Activated CD8-positive, alpha-beta memory T cell treated with anti-CD3 and anti-CD28 coated beads for 4 hours (primary cell): ENCODE results near the gene B3GAT1.
"Not testable (repeated sequence)": the region's sequence is repeated elsewhere in the genome, so short reads cannot be mapped to it uniquely, and the experiment has no call there.

Experiments used
- DNase-seq, 2 donors: peaks; one replicate each; pipeline ENCODE4 v3.0.0-alpha.2; 2020; ENCODE audit warnings: low read depth in 2 of 2

B3GAT1 gene, protein sequence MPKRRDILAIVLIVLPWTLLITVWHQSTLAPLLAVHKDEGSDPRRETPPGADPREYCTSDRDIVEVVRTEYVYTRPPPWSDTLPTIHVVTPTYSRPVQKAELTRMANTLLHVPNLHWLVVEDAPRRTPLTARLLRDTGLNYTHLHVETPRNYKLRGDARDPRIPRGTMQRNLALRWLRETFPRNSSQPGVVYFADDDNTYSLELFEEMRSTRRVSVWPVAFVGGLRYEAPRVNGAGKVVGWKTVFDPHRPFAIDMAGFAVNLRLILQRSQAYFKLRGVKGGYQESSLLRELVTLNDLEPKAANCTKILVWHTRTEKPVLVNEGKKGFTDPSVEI

DNA sequence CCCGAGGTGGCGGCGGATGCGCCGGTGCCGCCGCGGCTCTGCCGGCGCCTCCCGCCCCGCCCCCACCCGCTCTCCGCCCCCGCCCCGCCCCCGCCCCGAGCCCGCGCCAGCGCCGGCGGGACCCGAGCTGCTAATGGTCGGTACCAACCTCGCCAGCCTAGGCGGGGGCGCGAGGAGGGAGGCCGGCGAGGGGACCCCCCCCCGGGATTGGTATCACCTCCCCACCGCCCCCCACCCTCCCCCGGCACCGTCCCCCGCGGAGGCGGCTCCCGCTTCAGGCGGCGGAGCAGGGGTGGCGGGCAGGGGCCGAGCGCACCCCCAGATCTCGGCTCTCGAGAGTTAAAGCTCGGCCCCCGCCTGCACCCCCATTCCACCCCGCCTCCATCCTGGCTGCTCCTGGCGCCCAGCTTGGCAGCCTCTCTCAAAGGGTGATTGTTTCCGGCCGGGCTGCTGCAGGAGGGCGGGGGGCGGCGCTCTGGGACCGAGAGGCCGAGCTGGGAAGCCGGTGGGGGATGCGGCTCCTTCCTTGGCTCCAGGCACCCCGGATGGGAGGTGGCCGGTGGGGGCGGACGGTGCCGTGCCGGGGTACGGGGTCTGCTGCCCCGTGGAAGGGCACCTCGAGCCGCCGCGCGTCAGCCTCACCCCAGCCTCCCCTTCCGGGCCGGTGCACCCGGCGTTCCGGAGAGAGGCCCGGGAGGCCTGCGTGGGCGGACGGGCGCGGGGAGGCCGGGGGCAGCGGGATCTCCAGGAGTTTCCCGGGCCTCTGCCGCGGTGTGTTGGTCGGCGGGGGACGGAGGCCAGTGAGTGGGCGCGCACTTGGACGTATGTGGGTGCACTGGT is at the start of gene B3GAT1:
B3GAT1 (minus strand) TSS at position 40 of the 840 bp plus-strand sequence. CDS start 24,583 bp downstream, outside the sequence.
- DNase-seq, result no peak

DNA sequence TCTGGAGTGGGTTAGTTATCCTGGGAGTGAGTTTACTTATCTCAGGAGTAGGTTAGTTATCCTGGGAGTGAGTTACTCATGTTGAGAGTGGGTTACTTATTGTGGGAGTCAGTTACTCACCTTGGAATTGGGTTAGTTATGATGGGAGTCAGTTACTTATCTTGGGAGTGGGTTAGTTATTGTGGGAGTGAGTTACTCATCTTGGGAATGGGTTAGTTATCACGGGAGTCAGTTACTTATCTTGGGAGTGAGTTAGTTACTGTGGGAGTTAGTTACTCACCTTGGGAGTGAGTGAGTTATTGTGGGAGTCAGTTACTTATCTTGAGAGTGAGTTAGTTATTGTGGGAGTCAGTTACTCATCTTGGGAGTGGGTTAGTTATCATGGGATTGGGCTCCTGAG is 49.6 kb upstream of the B3GAT1 start:
- no peak for DNase-seq

DNA sequence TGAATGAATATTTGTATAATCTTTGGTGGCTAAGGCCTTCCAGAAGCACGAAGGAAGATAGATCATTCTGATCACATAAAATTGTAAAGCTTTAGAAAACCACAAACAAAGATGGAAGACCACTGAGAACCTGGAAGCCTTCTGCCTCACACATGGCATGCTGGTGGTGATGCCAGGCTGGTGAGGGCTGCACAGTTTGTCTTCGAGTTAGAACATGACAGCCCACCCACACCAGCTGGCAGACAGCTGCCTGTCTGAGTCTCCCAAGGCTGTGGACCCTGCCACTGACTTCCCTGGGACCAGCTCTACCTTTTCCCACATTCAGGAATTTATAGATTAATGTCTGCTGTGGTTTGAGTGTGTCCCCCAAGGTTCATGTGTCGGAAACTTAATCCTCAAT is 48.8 kb upstream of the B3GAT1 start:
- no peak for DNase-seq

DNA sequence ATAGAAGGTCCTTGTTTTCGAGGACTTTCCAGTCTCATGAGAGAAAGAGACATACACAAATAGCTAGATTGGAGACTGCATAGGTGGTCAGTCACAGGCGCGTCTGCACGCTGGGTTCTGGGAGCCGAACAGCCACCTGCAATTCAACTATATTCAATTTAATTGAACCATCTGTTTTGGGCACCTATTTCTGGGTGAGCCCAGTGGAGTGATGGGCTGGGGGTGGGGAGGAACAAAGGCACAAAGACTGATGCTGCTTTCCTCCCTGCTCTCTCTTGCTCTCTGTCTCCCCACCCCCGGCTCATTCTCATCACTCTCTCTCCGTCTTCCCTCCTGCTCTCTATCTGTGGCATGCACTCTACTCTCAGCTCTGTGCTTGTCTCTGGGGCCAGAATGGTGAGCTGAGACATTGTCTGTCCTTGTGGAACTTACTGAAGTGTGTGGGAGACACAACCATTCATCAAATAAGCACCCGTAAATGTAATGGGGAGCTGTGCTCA is 48.1 kb upstream of the B3GAT1 start:
- DNase-seq, result no peak

DNA sequence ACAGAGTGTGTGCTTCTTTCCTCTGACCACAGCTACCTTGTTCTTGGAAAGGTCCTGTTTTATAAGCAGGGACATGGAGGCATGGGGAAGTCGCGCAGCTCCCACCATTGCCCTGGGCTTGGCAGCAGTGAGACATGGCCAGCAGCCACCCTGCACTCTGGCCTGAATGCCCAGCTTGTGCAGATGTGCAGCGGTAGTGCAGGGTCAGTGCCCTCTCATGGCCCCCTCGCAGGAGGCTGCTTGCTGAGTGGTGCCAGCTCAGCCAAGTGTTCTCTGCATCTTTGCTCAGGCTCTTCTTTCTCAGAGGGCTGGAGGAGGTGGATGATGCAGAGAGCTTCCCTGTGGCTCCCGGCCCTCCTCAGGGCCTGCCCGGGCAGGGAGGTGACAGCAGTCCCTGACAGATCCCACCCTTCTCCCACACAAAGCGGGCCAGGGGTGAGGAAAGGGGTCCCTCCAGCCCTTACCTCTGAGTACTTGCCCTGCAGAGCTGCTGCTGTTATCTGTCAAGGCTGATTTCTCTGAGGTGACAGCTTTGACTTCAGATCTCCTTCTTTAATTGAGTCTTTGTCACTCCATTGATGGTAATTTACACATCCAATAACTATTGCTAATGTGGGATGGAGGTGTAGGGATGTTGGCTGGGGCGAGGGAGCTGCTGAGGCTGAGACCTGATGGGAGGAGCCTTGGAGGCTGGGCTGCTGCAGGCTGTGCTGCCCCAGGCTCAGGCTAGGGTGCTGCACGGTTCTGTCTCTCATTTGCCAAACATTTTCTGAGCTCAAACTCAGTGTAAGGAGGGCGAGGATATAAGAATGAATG is 47.4 kb upstream of the B3GAT1 start:
- DNase-seq, result no peak

DNA sequence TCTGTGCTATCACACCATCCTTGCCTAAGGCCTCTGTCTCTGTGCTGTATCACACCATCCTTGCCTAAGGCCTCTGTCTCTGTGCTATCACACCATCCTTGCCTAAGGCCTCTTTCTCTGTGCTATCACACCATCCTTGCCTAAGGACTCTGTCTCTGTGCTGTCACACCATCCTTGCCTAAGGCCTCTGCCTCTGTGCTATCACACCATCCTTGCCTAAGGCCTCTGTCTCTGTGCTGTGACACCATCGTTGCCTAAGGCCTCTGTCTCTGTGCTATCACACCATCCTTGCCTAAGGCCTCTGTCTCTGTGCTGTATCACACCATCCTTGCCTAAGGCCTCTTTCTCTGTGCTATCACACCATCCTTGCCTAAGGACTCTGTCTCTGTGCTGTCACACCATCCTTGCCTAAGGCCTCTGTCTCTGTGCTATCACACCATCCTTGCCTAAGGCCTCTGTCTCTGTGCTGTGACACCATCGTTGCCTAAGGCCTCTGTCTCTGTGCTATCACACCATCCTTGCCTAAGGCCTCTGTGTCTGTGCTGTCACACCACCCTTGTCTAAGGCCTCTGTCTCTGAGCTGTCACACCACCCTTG is 45.5 kb upstream of the B3GAT1 start:
- DNase-seq, result not testable (repeated sequence)

DNA sequence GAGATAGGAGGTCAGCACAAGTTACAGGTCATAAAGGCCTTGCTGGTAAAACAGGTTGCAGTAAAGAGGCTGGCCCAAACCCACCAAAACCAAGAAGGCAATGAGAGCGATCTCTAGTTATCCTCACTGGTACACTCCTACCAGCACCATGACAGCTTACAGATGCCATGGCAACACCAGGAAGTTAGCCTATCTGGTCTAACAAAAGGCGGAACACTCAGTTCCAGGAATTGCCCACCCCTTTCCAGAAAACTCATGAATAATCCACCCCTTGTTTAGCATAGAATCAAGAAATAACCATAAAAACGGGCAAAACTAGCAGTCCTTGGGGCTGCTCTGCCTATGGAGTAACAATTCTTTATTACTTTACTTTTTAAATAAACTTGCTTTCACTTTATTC is 43.5 kb upstream of the B3GAT1 start:
- no peak for DNase-seq

DNA sequence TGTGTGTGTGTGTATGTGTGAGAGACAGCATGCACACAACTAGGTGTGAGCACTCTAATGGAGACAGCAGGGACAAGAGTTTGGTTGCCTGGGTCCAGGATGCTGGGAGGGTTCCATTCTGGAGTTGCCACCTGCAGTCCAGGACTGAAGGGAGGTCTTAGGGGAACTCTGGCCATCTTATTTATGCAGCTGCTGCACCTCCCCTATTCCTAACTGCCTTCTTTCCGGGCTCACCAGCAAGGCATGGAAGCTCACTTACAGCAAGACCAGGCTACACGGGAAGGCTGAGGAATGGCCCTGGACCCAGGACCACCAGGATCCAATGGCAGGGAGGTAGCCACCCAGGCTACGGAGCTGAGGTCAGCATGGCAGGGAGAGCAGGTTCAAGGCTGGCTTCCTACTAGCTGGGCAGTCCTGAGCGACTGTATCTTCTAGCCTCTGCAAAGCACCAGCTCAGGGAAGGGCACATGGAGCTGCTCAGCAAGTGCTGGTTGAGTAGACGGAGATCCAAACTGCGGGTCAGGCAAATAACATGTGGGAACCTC is 42.2 kb upstream of the B3GAT1 start:
- no peak for DNase-seq

DNA sequence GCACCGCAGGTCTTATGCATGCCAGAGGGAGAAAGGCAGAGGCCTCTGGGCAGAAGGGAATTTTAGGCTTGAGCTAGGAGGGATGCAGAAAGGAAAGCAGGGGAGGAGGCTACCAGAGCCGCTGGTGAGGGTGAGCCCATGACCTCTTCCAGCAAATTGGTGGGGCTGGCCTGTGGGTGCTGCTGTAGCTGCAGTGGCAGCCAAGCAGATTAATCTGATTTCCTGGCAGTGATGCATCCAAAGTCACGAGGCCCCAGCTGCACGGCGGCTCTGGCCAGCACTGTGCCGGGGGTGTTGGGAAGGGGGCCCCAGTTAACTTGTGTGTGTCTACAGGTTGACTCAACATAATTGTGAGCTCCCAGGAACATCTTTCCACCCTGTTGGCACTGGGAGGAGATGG is 41.4 kb upstream of the B3GAT1 start:
- DNase-seq, result no peak

DNA sequence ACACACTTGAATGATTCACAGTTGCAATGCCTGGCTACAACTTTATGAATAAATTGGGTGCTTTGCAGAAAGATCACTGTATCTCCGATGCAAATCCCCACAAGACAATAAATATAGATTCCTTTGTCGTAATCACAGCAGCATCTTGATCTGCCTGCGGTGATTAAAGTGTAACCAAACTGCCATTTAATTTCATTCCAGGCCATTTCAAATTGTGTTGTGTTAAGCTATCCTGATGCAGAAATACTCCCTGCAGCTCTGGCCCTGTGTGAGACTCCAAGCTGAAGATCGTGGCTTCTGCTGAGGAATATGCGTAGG is 40.8 kb upstream of the B3GAT1 start:
- DNase-seq, result no peak

DNA sequence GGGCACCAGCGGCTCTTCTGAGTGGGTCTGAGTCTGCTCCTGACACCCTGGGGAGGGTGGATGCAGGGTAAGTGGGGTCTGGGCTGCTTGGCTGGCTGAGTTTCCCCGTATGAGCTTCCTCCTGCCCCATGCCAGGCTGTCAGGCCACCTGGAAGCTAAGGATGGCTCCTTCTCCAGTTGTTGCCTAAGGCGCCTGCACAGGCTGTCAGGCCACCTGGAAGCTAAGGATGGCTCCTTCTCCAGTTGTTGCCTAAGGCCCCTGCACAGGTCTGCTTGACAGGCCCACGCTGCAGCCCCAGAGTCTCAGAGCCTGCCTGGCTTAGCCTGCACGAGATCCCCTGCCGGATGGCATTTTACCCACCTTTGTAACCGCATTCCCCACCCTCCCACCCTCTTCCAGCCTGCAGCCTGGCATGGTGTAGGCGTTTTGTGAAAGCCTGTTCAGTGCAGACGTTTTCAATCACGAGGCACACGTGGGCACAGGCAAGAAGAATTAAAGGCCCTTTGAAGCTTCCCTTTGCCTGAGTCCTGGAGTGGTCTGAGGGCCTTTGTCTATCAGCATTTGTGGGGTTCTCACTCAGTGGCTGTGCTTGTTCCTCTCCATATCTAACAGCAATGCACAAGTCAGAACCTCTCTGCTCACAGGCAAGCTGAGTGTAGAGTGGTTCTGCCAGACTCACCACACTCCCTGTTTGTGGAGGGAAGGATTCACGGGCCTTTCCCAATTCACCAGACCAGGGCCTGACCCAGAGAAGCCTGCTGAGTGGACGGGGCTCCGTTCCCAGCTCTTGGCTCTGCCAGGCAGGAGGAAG is 40.2 kb upstream of the B3GAT1 start:
- DNase-seq, result no peak

DNA sequence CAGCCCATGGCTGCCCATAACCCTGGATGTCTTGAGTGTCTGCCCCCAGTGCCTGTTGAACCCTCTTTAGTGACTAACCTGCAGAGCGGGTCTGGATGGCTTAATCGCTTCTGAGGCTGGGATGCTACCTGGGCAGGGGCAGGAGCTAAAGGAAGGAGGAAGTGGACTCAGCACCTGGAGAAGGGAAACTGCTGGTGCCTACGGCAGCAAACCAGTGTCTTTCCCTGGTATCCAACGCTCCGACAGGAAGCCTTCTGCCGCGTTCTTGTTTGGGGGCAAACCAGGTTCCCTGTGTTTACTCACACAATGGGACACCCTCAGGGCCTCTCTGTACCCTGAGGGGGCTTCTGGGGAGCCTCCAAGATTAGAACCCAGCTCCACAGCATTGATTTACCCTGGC is 38.1 kb upstream of the B3GAT1 start:
- DNase-seq, result no peak

DNA sequence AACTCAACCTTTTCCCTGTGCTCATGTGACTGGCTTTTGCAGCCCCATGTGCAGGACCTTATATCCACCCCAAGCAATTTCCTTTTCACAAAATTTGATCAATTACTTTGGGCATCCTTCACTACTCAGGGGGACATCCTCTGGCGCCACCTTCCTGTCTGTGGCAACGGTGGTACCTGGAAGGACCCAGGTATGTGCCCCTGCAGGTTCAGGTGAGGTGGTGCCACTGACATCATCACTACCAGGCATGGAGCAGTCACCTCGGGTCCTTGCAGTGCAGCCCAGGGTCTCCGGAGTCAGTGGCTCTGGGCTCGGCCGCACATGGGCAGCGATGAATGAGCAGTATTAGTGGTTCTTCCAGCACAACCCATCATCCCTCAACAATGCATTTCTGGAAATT is 37.7 kb upstream of the B3GAT1 start:
- DNase-seq, result no peak

DNA sequence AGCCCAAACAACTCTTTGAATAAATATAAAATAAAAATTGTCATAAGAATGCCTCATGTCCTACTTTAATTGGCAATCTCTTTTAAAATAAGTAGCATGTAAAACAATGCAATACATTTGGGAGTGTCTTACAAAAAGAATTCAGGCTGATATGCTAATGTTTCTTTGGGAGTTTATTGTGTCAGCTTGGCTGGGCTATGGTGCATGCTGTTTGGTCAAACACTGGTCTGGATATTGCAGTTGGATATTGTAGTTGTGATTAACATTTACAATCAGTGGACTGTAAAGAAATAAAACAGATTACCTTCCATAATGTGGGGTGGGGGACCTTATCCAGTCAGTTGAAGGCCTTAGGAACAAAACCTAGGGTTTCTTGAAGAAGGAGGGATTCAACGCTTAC is 37.0 kb upstream of the B3GAT1 start:
- DNase-seq, result no peak

DNA sequence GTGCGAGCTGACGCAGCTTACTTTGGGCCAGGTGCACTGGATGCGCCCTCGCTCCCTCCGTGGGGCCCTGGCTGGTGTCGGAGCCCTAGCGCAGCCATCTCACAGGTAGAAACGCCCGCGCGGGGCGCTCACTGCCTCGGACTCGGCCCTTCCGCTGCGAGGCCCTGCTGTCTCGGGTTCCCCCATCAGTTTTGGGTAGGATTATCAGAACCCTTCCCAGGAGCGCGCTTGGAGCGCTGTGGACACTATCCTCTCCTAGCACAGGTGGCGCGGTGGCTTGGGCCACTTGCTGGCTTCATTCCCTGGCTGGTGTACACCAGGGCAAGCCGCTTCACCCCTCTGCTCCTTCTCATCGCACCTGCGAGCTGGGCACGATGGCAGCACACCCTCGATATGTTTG is 35.7 kb upstream of the B3GAT1 start:
- no peak for DNase-seq

DNA sequence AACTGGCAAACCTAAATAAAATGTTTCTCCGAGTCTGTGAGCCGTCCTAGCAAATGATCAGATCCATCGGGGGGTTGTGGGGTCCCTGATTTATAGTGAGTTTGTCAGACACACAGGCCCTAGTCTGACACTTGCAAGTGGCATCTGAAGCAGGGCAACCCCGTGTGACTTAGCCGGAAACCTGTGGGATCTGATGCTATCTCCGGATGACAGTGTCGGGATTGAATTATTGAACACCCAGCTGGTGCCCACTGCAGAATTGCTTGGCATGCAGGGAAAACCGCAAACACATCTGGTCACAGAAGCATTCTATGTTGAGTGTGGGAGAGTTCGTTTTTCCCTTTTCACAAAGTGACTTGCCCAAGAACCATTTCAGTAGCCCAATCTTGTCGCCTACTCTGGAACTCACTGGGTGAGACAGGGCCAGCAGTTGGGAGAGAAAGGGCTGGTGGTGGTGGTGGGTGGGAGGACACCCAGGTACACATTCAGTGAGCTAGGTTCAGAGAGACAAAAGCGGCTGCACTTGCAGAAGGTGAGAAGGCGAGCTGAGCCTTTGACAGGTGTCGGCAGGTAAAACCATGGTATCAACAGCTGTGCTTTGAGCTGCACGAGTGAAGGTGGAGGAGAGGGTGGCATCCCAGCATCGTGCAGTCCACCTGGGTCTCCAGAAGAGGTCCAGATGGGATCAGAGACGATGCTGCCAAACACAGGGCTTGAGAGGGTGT is 33.7 kb upstream of the B3GAT1 start:
- no peak for DNase-seq

DNA sequence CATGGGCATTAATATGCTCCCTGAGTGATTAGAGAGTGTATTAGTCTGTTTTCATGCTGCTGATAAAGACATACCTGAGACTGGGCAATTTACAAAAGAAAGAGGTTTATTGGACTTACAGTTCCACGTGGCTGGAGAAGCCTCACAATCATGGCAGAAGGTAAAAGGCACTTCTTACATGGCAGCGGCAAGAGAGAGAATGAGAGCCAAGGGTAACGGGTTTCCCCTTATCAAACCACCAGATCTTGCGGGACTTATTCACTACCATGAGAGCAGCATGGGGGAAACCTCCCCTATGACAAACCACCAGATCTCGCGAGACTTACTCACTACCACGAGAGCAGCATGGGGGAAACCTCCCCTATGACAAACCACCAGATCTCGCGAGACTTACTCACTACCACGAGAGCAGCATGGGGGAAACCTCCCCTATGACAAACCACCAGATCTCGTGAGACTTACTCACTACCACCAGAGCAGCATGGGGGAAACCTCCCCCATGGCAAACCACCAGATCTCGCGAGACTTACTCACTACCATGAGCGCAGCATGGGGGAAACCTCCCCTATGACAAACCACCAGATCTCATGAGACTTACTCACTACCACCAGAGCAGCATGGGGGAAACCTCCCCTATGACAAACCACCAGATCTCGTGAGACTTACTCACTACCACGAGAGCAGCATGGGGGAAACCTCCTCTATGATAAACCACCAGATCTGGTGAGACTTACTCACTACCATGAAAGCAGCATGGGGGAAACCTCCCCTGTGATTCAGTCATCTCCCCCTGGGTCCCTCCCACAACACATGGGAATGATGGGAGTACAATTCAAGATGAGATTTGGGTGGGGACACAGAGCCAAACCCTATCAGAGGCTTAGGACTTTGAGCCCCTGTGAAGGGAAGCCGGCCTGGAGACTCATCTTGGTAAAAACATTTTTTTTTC is 32.4 kb upstream of the B3GAT1 start:
- not testable (repeated sequence) for DNase-seq

DNA sequence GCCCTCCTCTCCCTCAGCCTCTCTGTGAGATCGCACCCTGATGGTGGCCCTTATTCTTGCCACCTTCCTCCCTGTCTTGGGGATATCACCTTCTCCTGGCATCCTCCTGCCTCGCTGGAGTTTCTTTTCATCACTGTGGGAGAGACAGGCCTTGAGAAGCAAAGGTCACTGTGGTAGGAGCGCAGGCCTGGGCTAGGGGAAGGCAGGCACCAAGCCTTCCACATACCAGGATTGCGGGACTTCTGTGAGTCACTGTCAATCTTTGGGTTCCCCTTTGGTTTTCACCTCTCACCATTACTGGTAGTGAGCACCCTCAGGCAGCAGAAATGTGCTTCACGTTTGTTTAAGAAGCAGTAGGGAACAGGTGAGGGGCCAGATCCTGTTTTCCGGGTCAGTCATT is 31.2 kb upstream of the B3GAT1 start:
- no peak for DNase-seq

DNA sequence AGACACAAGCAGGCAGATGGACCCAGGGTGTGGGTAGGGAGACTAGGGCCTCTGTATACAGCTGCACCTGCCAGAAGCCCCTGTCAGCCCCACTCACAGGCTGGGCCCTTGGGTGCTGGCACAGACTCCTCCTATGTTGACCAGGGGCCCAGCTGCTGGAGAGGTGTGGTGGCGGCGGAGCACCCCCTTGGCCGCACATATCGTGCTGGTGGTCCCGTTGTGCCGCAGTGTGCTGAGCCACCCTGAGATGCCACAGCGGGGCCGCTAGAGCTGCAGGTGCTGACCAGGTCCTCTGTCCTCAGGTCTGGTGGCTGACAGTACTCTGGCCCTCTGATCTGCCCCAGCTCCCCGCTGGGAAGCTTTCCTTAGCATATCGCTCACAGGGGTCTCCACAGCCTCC is 30.2 kb upstream of the B3GAT1 start:
- DNase-seq, result no peak
